Stomach (tissue), 9 donors: ENCODE results near the gene ESPNL. TPM values are rescaled to one million over a fixed set of nuclear protein-coding genes. Genes with fewer than 3 reads are reported as not detected.

Experiments used
- DNase-seq, 2 donors: peaks; one replicate each; pipeline versions ENCODE4 v3.0.0 to v3.0.0-alpha.2; 2013 to 2019
- H3K27ac ChIP-seq, 5 donors: fragments of 200-600 bp in 4 of 5; sonication (generic) in 4 of 5; one replicate each; pipeline ENCODE4 v1.5.1; 2013 to 2019; ENCODE audit warnings: mild to moderate bottlenecking in 1 of 5, moderate library complexity in 1 of 5
- H3K27me3 ChIP-seq, 3 donors: fragments of 200-600 bp; sonication (generic); one replicate each; pipeline ENCODE4 v1.5.1; 2017 to 2019; ENCODE audit warnings: mixed run types in 1 of 3
- H3K36me3 ChIP-seq, 4 donors: fragments of 200-600 bp; sonication (generic); 1 replicate in 3 of 4; 2 replicates in 1 of 4; pipeline ENCODE4 v1.5.1; 2016 to 2019
- H3K4me1 ChIP-seq, 4 donors: fragments of 200-600 bp; sonication (generic); one replicate each; pipeline ENCODE4 v1.5.1; 2016 to 2019
- H3K4me3 ChIP-seq, 4 donors: fragments of 200-600 bp; sonication (generic) in 3 of 4; one replicate each; pipeline ENCODE4 v1.5.1; 2016 to 2019; ENCODE audit warnings: mild to moderate bottlenecking in 1 of 4
- H3K9me3 ChIP-seq, 4 donors: fragments of 200-600 bp; sonication (generic); one replicate each; pipeline ENCODE4 v1.5.1; 2016 to 2019
- EP300 ChIP-seq: sonication (generic); formaldehyde crosslinking; IDR thresholded peaks from one replicate; pipeline ENCODE4 v1.6.1; 2017; ENCODE audit warnings: antibody characterized with exemption
- POLR2A ChIP-seq, 4 donors: fragments of 450-650 bp; IDR thresholded peaks; one replicate each; pipeline ENCODE4 v1.6.1; 2016; ENCODE audit warnings: antibody characterized with exemption in 4 of 4, control low read depth in 2 of 4, mild to moderate bottlenecking in 1 of 4, moderate library complexity in 1 of 4
- POLR2AphosphoS5 ChIP-seq, 3 donors: sonication (generic); formaldehyde crosslinking; IDR thresholded peaks; one replicate each; pipeline ENCODE4 v1.6.1; 2016; ENCODE audit warnings: antibody characterized with exemption in 3 of 3
- WGBS, 5 donors: extraction: QIAGEN DNeasy Blood & Tissue Kit in 3 of 5; methylation state at CpG; one replicate each; pipeline versions ENCODE4 v1.1.5 to v1.1.7; 2013 to 2018; 5-methylcytosine and 5-hydroxymethylcytosine counted together
- intact Hi-C: fragments of 100-400 bp; cut with DNase I; formaldehyde crosslinking; loops from one replicate; pipeline ENCODE4 v1.15.1; 2023; ENCODE audit warnings: low total_unique reads
- polyA plus RNA-seq, 3 donors: library from polyadenylated mRNA; stranded (reverse); fragments of 200-250 nt; gene quantifications; one replicate each; pipeline ENCODE4 v1.2.3, GENCODE V29; 2013
- total RNA-seq, 5 donors: library from RNA; depleted of rRNA; stranded (reverse); fragments of >200 nt; gene quantifications; one replicate each; pipeline versions ENCODE4 v1.1.0 to v1.2.3, GENCODE V29; 2014 to 2016
- TF ChIP-seq, protein P1 (sequence below), 7 experiments: fragments of 450-650 bp in 4 of 7; fragments of 200-600 bp in 3 of 7; sonication (generic) in 3 of 7; IDR thresholded peaks; one replicate each; pipeline ENCODE4 v1.5.1; 2016 to 2019; ENCODE audit warnings: antibody characterized with exemption in 7 of 7, control low read depth in 2 of 7, mild to moderate bottlenecking in 1 of 7
- donor health status: healthy with polysubstance abuse.
- donor health status: Bipolar disorder and iron deficiency.
- donor health status: healthy.

ESPNL gene
- total and polyA plus RNA-seq, 8 donors: 0.05 to 1.3 (median 0.31) TPM; not detected in 3

DNA sequence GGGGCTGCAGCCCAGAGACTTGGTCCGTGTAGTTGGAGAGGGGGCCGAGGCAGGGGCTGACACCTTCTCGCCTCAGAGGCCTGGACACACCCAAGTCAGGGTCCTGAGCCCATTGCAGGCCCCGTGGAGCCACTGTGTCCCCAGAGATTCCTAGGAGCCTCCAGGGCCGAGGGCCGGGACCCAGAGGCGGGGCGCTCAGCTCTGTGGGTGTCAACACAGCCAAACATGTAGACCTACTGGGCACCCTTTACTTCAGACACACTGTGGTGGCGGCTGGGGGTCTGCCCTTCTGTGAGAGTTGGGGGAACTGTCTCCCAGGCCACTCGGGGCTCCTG is 459 bp upstream of the ESPNL start:
- Histone ChIP-seq H3K27me3 (no peaks in the 10 kb centered on the region), H3K4me3 (no peak overlapping the region), H3K27ac (no peak overlapping the region), H3K9me3 (no peaks in the 10 kb centered on the region), H3K4me1 (peaks cover 0 to 19% (median 2%) of the 10 kb centered on the region in 4 donors), H3K36me3 (peaks cover 0 to 4% (median 0%) of the 10 kb centered on the region in 4 donors)
- peak in 1 of 2 donors; percentile 21 for DNase-seq
- intact Hi-C loops: no loop called here
- TF ChIP-seq EP300 (no peak), POLR2A (IDR thresholded peaks at IDR 0.05) (no peak), POLR2AphosphoS5 (IDR thresholded peaks at IDR 0.05) (no peak)
- TF ChIP-seq, protein P1, sequence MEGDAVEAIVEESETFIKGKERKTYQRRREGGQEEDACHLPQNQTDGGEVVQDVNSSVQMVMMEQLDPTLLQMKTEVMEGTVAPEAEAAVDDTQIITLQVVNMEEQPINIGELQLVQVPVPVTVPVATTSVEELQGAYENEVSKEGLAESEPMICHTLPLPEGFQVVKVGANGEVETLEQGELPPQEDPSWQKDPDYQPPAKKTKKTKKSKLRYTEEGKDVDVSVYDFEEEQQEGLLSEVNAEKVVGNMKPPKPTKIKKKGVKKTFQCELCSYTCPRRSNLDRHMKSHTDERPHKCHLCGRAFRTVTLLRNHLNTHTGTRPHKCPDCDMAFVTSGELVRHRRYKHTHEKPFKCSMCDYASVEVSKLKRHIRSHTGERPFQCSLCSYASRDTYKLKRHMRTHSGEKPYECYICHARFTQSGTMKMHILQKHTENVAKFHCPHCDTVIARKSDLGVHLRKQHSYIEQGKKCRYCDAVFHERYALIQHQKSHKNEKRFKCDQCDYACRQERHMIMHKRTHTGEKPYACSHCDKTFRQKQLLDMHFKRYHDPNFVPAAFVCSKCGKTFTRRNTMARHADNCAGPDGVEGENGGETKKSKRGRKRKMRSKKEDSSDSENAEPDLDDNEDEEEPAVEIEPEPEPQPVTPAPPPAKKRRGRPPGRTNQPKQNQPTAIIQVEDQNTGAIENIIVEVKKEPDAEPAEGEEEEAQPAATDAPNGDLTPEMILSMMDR (IDR thresholded peaks at IDR 0.05): no peak
- WGBS, 5 donors: 81 to 95% (median 90%) methylated on average over 4 to 10 of the region's 10 CpGs

DNA sequence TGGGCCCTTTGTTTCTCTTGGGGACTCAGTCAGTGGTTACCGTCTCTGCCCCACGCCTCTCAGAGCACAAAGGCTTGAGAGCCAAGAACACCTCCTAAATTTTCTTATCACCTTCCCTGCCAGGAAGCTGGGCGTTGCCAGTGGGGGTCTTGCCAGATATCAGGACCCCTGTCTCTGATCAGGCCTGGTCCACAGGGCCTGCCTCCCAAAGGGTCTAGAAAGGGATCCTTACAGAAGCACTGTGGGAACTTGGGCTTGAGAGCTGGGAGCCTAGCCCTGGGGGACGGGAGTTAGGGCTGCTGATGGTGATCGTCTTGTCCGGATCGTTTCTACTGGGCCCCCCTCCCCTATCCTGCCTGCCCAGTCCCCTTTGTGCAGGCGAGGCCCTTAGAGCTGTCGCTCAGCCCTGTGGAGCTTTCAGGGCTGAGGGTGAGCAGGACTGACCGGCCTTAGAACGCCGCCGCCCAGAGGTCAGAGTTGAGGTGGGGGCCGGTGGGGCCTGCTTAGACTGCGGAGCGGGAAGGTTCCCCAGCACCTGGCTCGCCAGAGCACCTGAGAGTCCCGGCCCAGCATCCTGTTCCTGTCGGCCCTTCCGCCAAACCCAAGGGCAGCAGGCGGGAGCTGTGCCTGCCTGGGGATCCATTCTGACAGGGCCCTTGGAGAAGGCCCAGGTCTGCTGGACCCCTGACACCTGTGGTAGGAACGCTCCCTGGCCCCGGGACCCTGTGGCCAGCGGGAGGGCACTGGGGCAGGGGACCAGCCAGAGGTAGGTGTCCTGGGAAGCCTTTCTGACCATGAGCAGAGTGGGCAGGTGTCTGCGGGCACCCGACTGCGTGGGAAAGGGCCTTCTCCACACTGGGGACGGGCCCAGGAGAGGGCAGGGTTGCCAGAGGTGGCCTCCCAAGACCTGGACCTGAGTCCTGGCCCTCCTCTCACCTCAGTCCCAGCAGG is 956 bp downstream of the ESPNL start:
- 81 to 86% (median 84%) methylated on average over 9 to 28 of the region's 28 CpGs for WGBS, 5 donors
- Histone ChIP-seq H3K27me3 (no peaks in the 10 kb centered on the region), H3K4me1 (peaks cover 0 to 19% (median 2%) of the 10 kb centered on the region in 4 donors), H3K9me3 (no peaks in the 10 kb centered on the region), H3K27ac (no peak overlapping the region), H3K36me3 (no peaks in the 10 kb centered on the region), H3K4me3 (no peak overlapping the region)
- peak in 1 of 2 donors; percentile 11 for DNase-seq
- TF ChIP-seq, protein P1 (IDR thresholded peaks at IDR 0.05): no peak
- TF ChIP-seq POLR2AphosphoS5 (IDR thresholded peaks at IDR 0.05) (no peak), EP300 (no peak), POLR2A (IDR thresholded peaks at IDR 0.05) (no peak)
- intact Hi-C loops: no loop called here

DNA sequence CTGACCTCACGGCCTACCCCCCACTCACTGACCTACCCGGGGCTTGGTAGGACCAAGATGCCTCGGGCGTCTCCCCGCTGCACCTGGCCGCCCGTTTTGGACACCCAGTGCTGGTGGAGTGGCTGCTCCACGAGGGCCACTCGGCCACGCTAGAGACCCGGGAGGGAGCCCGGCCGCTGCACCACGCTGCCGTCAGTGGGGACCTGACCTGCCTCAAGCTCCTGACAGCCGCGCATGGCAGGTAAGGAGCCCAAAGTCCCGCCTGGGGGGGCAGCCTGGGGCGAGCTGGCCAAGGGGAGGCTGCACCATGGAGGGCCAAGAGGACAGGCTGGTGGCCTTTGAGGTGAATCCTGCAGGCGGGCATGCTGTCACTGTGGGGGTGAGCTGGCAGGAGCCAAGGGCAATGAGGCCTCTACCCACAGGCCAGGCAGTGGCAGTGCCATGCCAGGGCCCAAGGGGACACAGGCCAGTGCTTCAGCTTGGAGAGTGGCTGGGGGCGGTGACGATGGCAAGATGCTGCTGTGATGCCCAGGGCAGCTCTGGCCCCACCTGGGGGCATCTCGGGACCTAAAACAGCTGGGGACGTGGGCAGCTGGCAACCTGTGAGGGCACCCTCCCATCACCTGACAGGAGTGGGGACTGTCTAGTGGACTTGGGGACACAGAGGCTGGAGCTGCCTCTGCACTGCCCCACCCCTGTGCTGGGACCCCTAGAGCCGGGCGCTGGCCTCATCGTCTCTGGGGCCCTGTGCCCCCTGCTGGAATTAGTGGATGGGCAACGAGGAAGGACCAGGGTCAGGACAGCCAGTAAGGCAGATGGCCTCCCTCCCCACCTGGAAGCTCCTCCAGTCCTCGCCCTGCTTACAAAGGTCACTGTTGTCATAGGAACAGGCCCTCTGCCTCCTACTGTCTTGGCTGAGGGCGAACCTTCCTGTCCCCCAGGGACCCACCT is 2.0 kb downstream of the ESPNL start:
- Histone ChIP-seq H3K27ac (no peak overlapping the region), H3K9me3 (no peaks in the 10 kb centered on the region), H3K27me3 (peaks cover 0 to 9% (median 0%) of the 10 kb centered on the region in 3 donors), H3K36me3 (no peaks in the 10 kb centered on the region), H3K4me3 (no peak overlapping the region), H3K4me1 (peaks cover 0 to 30% (median 8%) of the 10 kb centered on the region in 4 donors)
- TF ChIP-seq, protein P1 (IDR thresholded peaks at IDR 0.05): no peak
- TF ChIP-seq POLR2A (IDR thresholded peaks at IDR 0.05) (no peak), EP300 (no peak), POLR2AphosphoS5 (IDR thresholded peaks at IDR 0.05) (no peak)
- DNase-seq: peak in 1 of 2 donors; percentile 24
- intact Hi-C loops: no loop called here
- 80 to 91% (median 88%) methylated on average over 15 to 30 of the region's 30 CpGs for WGBS, 5 donors

DNA sequence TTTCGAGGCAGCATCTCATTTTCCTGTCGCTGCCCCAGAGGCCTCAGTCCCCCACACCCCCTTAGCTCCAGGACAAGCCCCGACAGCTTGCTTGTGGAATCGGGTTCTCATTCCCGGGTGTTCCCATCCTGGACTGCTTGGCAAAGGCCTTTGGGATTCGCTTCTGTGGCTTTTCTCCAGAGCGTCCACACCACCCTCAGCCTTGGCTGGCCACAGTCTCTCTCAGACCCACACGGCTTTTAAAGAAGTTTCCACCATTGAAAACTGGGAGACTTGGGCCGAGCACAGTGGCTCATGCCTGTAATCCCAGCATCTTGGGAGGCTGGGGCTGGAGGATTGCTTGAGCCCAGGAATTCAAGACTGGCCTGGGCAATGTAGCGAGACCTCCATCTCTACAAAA is 2.7 kb downstream of the ESPNL start:
- peaks cover 0 to 9% (median 0%) of the 10 kb centered on the region in 3 donors for H3K27me3 ChIP-seq
- intact Hi-C loops: no loop called here
- peaks cover 0 to 36% (median 13%) of the 10 kb centered on the region in 4 donors for H3K4me1 ChIP-seq
- no peak overlapping the region for H3K27ac ChIP-seq
- peak in 1 of 2 donors; percentile 10 for DNase-seq
- WGBS, 5 donors: 84 to 91% (median 86%) methylated on average over 10 of the region's 10 CpGs
- TF ChIP-seq EP300: no peak
- TF ChIP-seq POLR2A (IDR thresholded peaks at IDR 0.05): no peak
- H3K9me3 ChIP-seq: no peaks in the 10 kb centered on the region
- H3K4me3 ChIP-seq: no peak overlapping the region
- H3K36me3 ChIP-seq: no peaks in the 10 kb centered on the region
